Progenitor cell of endocrine pancreas (in vitro differentiated cells): ENCODE measurements around the gene FOXP1. TPM values are rescaled to one million over a fixed set of nuclear protein-coding genes. Genes with fewer than 3 reads are reported as not detected.

ENCODE experiments used
- DNase-seq: peaks from one replicate; pipeline ENCODE4 v3.0.0; 2021; ENCODE audit warnings: low spot score; ENCODE audit not compliant: unreplicated experiment
- H3K27ac Mint-ChIP-seq: 2 replicates; pipeline ENCODE4 v1.8.0; 2021; ENCODE audit warnings: mild to moderate bottlenecking, moderate library complexity, mixed read lengths
- H3K27me3 Mint-ChIP-seq: 2 replicates; pipeline ENCODE4 v1.8.0; 2021; ENCODE audit warnings: mixed read lengths
- H3K36me3 Mint-ChIP-seq: 2 replicates; pipeline ENCODE4 v1.8.0; 2022; ENCODE audit warnings: mixed read lengths; ENCODE audit not compliant: insufficient read depth
- H3K4me1 Mint-ChIP-seq: 2 replicates; pipeline ENCODE4 v1.8.0; 2021; ENCODE audit warnings: low read depth, mixed read lengths
- H3K4me3 Mint-ChIP-seq: 2 replicates; pipeline ENCODE4 v1.8.0; 2021; ENCODE audit warnings: low read depth, mild to moderate bottlenecking, moderate library complexity, mixed read lengths
- H3K9me3 Mint-ChIP-seq: 2 replicates; pipeline ENCODE4 v1.8.0; 2021; ENCODE audit warnings: low read depth, mixed read lengths
- CTCF ChIP-seq: fragments of 200-600 bp; sonication (generic); IDR thresholded peaks from one replicate; pipeline ENCODE4 v1.5.0; 2021; ENCODE audit warnings: antibody characterized with exemption, mild to moderate bottlenecking; ENCODE audit not compliant: unreplicated experiment
- total RNA-seq: library from RNA; stranded (reverse); gene quantifications from 2 replicates; pipeline ENCODE4 v1.2.1, GENCODE V29; 2021

The FOXP1 gene
- total RNA-seq, 1 donor from 2014 or later = 242 TPM

DNA sequence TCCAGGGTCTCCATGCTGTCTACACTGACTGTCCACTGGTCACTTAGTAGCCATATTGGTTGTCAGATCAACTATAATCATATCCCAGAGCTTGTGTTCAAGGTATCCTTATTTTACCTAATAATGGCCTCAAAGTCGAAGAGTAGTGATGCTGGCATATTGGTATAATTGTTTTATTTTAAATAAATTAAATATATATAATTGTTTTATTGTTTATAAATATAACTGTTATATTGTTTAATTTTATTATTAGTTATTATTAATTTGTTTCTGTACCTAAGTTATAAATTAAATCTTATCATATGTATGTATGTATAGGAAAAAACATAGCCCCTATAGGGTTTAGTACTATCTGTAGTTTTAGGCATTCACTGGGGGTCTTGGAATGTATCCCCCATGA lies 205.0 kb downstream of the FOXP1 start:
- H3K36me3 Mint-ChIP-seq = peaks cover 6% of the 10 kb centered on the region
- no peak overlapping the region for H3K4me3 Mint-ChIP-seq
- H3K9me3 Mint-ChIP-seq = no peaks in the 10 kb centered on the region
- no peak for DNase-seq
- H3K27me3 Mint-ChIP-seq = no peaks in the 10 kb centered on the region
- peaks cover 20% of the 10 kb centered on the region for H3K4me1 Mint-ChIP-seq
- peak overlapping the region; percentile 56 for H3K27ac Mint-ChIP-seq
- no peak for TF ChIP-seq CTCF

DNA sequence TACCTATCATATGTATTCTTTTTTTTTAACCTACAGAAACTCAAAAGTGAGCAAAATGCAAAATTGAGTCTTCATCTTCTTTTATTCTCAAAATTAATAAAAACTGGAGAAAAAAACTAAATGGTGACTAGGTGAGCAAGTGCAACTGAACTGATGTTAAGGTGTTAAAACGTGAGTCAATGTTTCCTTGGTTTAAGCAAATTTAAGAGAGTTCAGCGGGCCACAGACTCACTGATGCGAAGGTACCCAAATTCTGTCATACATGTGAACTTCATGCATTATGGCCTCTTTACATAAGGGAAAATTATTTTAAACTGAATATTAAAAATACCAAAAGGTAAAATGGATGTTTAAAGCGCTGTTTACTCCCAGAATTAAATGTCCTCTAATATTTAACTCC lies 206.6 kb downstream of the FOXP1 start:
- DNase-seq = no peak
- Mint-ChIP-seq H3K4me3 (no peak overlapping the region), H3K9me3 (no peaks in the 10 kb centered on the region), H3K4me1 (peaks cover 33% of the 10 kb centered on the region), H3K27ac (no peak overlapping the region), H3K27me3 (no peaks in the 10 kb centered on the region), H3K36me3 (peaks cover 5% of the 10 kb centered on the region)
- TF ChIP-seq CTCF = no peak

DNA sequence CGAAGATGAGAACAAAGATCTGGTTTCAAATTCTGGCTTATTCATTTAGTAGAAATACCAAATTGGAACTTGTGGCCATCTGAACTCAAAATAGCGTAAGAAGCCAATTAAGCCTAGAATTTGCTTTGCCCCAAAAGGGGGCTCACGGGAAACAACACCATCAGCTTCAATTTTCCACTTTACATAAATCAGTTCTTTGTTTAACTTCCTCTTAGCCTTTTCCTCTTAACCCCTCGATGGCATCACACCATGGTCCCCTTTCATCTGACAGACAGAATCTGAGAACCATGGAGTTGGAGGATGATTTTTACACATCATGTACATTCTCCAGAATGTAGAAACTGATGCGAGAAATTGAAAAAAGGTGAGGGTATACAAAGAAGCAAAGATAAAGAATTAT lies 207.0 kb downstream of the FOXP1 start:
- peaks cover 35% of the 10 kb centered on the region for H3K4me1 Mint-ChIP-seq
- H3K4me3 Mint-ChIP-seq = no peak overlapping the region
- H3K36me3 Mint-ChIP-seq = peaks cover 3% of the 10 kb centered on the region
- no peaks in the 10 kb centered on the region for H3K27me3 Mint-ChIP-seq
- no peak overlapping the region for H3K27ac Mint-ChIP-seq
- TF ChIP-seq CTCF = no peak
- no peak for DNase-seq
- H3K9me3 Mint-ChIP-seq = no peaks in the 10 kb centered on the region

- Mint-ChIP-seq H3K4me1 (peaks cover 37% of the 10 kb centered on the region), H3K27ac (no peak overlapping the region), H3K36me3 (peaks cover 2% of the 10 kb centered on the region), H3K9me3 (no peaks in the 10 kb centered on the region), H3K4me3 (no peak overlapping the region), H3K27me3 (no peaks in the 10 kb centered on the region)
- DNase-seq = no peak
- no peak for TF ChIP-seq CTCF
These were observed 208.9 kb downstream of the FOXP1 start for GRCh38 chr3:71374582-71374981.

DNA sequence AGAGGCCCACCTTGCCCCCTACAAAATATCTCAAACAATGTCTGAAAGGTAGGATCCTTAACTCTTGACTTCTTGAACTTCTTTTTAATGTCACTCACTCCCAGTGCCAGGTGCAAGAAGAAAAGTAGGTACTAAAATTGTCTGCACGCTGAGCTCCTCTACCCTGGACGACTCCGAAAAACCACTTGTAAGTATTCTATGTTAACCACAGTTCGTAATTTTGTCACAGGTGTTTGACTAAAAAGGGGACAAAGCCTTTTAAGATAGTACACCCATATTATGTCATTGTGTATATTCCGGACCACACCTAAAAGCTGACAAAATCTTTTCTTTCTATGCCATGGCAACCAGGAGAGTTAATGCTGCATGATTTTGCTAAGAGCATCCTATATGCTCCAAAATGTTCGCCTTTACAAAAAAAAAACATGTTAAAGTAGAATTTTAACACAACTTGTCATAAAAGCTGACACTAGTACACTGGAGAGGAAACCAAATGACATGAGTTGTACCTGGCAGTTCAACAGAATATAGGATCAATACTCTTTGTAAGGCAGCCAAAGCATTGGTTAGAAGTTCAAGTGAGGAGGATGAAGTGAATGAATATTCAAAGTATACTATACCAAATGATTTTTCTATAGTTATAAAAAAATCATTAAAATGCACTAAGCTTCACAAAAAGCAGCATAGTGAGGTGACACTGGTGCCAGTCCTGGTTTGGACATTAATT lies 210.5 kb downstream of the FOXP1 start:
- peaks cover 2% of the 10 kb centered on the region for H3K36me3 Mint-ChIP-seq
- no peak overlapping the region for H3K4me3 Mint-ChIP-seq
- H3K27me3 Mint-ChIP-seq = no peaks in the 10 kb centered on the region
- no peaks in the 10 kb centered on the region for H3K9me3 Mint-ChIP-seq
- H3K27ac Mint-ChIP-seq = peak overlapping the region; percentile 18
- TF ChIP-seq CTCF = no peak
- H3K4me1 Mint-ChIP-seq = peaks cover 39% of the 10 kb centered on the region
- DNase-seq = no peak
